Measurements from ENCODE around the gene SAMHD1.
"Not testable (repeated sequence)": the region's sequence is repeated elsewhere in the genome, so short reads cannot be mapped to it uniquely, and the experiment has no call there.

SAMHD1 gene

DNA sequence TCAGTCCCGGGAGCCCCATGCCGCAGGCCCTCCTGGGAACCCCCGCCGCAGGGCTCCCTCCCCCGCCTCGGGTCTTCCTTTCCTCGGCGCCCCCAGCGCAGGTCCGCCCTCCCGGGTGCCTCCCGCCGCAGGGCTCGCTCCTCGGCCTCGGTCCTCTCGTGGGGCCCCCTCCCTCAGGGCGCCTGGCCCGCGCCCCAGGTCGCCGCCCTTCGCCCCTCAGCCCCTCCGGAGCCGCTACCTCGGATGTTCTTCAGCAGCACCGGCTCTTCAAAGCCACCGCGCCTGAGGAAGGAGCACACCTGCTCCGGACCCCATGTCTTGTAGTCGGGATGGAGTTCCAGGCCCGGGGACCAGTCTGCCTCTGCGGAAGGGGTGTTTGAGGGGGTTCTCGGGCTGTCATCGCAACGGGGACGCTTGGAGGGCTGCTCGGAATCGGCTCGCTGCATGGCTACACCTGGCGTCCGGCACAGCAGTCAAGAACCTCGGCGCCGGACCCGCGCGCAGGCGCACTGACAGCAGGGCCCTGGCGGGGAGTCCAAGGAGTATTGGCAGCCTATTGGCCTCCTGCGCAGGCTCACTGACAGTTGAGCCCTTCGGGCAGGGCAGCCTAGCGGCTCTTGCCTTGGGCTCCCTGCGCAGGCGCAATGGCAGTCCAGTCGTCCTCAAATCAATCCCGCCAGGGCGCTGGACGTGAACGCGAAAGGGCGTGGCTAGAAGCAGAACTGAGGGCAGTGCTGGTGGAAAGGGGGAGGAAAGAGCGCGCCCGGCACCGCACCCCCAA is at the start of gene SAMHD1:
SAMHD1 (minus strand) TSS at position 511 of the 781 bp plus-strand sequence; CDS start at position 446, 65 bp downstream.
- peak; percentile 97 for DNase-seq (ENCODE audit: low spot score)

DNA sequence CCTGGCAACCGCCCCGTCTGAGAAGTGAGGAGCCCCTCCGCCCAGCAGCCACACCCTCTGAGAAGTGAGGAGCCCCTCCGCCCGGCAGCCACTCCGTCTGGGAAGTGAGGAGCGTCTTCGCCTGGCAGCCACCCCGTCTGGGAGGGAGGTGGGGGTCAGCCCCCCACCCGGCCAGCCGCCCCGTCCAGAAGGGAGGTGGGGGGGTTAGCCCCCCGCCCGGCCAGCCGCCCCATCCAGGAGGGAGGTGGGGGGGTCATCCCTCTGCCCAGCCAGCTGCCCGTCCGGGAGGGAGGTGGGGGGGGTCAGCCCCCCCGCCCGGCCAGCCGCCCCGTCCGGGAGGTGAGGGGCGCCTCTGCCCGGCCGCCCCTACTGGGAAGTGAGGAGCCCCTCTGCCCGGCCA is 48.7 kb upstream of the SAMHD1 start:
- DNase-seq (ENCODE audit: low spot score), result not testable (repeated sequence)

DNA sequence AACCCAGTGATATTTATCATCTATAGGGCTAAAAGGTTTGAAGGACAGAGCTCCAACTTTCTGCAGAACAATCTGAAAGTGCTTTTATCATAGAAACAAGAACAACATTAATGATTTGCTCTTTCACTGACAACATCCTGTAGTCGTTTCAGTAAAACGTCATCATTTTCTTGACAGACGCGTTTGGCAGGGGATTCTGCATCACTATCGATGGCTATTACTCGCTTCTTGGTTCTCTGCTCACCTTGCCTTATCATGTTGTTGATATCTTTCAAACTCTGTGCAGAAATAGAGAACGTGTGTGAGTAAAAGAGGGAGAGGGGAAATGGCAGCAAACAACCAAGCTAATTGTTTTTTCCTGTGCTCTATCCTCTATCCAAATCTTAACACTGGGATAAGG is 47.1 kb upstream of the SAMHD1 start:
- no peak for DNase-seq (ENCODE audit: low spot score)

DNA sequence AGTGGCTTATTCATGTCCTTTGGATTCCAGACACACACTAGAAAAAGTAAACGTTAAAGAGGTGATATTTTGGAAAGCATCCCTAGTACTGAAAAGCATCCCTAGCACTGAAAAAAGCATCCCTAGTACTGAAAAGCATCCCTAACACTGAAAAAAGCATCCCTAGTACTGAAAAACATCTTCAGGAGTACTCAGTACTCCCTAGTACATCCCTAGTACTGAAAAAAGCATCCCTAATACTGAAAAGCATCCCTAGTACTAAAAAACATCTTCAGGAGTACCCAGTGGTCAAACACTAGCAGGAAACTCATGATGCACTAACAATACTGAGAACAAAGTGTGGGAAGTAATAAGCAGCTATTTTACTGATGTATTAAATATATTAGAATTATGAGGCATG is 45.6 kb upstream of the SAMHD1 start:
- DNase-seq (ENCODE audit: low spot score), result no peak

DNA sequence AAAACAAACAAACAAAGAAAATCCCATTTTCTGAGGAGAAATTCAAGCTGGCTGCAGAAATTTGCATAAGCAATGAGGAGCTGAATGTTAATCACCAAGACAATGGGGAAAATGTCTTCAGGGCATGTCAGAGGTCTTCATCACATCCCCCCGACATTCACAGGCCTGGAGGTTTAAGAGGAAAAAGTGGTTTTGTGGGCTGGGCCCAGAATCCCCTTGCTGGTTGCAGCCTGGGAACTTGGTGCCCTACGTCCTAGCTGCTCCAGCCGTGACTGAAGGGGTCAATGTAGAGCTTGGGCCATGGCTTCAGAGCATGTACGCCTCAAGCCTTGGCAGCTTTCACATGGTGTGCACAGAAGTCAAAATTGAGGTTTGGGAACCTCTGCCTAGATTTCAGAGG is 42.7 kb upstream of the SAMHD1 start:
- DNase-seq (ENCODE audit: low spot score), result not testable (repeated sequence)

DNA sequence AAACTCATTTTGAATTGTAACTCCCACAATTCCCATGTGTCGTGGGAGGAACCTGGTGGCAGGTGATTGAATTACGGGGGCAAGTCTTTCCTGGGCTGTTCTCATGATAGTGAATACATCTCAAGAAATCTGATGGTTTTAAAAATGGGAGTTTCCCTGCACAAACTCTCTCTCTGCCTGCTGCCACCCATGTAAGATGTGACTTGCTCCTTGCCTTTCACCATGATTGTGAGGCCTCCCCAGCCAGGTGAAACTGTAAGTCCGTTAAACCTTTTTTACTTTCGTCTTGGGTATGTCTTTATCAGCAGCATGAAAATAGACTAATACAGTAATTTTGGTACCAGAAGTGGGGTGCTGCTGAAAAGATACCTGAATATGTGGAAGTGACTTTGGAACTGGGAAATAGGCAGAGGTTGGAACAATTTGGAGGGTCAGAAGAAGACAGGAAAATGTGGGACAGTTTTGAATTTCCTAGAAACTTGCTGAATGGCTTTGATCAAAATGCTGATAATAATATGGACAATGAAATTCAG is 41.4 kb upstream of the SAMHD1 start:
- DNase-seq (ENCODE audit: low spot score), result no peak

DNA sequence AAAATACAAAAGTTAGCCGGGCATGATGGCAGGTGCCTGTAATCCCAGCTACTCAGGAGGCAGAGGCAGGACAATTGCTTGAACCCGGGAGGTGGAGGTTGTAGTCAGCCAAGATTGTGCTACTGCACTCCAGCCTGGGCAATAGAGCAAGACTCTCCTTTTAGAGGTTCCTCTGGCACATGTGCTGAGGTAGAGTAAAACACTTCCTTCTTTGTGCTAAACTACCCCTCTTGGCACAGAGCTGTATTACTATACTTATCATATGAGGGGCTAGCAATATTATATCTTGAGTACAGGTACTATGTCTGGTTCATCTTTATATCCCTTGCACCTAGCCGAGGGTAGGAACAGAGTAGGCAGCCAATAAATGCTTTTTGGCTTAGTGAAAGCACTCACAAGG is 40.2 kb upstream of the SAMHD1 start:
- DNase-seq (ENCODE audit: low spot score), result no peak

DNA sequence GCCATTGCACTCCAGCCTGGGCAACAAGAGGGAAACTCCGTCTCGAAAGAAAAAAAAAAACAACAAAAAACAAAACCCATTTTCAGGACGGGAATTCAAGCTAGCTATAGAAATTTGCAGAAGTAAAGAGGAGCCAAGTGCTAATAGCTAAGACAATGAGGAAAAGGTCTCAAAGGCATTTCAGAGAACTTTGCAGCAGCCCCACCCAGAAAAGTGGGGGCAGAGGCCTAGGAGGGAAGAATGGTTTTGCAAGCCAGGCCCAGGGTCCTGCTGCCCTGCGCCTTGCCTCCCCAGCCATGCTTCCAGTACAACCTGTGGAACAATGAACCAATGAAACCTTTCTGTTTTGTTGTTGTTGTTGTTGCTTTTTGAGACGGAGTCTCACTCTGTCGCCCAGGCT is 38.3 kb upstream of the SAMHD1 start:
- no peak for DNase-seq (ENCODE audit: low spot score)

DNA sequence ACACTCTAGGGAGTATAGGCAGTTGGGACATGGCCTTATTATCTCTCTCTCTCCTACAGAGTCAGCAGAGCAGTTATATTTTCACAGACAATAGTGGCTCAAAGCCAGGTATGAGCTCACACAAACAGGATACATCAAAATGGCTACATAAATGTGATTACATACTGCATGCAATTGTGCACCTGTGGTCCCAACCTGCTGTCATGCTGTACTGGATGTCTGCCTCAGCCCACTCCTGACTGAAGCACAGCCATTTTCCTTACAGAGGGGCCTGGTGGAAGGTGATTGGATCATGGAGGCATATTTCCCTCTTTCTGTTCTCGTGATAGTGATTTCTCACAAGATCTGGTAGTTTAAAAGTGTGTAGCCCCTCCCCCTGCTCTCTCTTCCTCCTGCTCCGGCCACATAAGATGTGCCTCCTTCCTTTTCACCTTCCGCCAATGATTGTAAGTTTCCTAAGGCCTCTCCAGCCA is 37.0 kb upstream of the SAMHD1 start:
- DNase-seq (ENCODE audit: low spot score), result no peak

DNA sequence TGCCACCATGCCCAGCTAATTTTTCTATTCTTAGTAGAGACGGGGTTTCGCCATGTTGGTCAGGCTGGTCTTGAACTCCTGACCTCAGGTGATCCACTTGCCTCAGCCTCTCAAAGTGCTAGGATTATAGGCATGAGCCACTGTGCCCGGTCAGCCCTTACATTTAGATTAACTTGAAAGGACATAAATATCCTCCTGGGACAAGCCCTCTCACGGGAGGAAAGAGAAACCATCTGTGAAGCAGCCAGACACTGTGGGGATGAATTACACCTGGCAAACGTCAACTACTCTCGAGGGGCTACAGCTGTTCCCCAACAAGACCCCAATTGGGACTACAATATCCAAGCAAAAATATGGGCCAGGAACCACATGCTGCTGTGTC is 32.7 kb upstream of the SAMHD1 start:
- DNase-seq (ENCODE audit: low spot score), result no peak

DNA sequence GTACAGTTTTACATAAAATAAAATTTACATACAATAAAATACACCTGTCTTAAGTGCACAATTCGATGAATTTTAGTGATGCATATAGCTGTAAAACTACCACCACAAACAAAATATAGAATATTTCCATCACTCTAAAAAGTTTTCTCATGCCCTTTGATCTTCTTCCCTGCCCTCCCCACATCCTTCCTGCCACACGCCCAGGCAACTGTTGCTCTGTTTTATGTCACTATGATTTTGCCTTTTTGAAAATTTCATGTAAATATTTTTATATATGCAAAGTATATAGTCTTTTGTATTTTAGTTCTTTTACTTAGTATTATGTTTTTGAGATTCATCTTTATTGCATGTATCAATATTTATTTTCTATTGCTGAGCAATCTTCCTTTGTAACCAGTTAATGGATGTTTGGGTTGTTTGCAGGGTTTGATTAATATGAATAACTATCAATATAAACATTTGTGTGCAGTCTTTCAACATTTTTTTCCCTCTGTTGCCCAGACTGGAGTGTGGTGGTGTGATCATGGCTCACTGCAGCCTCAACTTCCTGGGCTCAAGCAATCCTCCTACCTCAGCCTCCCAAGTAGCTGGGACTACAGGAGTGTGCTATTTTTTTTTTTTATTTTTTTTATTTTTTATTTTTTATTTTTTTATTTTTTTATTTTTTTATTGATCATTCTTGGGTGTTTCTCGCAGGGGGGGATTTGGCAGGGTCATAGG is 23.8 kb upstream of the SAMHD1 start:
- no peak for DNase-seq (ENCODE audit: low spot score)

DNA sequence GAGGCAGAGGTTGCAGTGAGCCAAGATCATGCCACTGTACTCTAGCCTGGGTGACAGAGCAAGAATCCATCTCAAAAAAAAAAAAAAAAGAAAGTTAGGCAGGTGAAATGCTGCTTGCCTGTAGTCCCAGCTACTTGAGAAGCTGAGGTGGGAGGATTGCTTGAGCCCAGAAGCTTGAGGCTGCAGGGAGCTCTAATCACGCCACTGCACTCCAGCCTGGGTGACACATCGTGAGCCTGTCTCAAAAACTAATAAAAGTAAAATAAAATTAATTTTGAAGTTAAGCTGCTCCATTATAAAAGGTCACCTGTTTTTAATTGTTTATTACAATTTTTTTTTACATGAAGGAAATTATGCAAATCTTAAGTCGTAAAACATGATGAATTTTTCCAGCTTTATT is 23.2 kb upstream of the SAMHD1 start:
- DNase-seq (ENCODE audit: low spot score), result no peak

DNA sequence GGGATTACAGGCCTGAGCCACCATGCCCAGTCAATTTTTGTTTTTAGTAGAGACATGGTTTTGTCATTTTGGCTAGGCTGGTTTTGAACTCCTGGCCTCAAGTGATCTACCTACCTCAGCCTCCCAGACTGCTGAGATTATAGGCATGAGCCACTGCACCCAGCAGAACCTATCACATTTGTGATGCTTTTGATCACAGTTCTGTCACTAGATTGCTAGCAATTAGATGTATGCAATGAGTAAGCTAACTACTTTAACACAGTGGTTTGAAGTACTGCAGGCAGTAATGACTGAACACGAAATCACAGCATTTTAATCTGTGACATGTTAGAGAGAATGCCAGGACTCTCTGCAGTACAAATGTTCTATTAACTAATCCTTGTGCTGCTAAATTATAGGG is 19.6 kb upstream of the SAMHD1 start:
- no peak for DNase-seq (ENCODE audit: low spot score)

DNA sequence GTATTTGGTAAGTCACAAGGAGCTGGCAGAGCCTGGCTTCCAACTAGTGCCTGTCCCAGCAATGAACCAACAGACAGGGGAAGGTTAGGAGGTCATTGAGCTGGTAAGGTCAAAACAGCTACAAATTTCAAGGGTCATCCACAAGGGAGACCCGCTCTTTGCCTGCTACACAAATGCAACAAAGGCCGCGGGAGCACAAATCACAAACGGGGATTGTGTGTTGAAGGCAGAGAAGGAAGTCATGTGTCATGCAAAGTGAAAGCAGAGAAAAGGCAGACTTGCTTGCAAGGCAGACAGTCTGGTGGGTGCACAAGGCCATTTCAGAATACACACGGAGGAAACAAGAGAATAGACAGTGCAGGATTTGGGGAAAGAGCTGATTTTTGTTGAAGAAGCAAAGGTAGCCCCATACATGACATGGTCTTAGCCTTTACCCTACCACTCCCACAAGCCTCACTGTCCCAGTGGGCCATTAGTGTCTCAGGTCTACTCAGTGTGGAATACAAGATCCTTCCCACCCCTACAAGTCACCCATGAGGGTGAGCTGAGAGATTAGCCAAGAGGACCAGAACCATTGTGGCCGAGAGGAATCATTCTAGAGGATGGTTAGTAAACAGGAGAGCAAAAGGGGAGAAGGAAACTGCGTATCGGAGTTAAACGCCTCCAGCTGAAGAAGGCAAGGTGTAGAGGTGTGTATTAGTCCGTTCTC is 18.1 kb upstream of the SAMHD1 start:
- no peak for DNase-seq (ENCODE audit: low spot score)

DNA sequence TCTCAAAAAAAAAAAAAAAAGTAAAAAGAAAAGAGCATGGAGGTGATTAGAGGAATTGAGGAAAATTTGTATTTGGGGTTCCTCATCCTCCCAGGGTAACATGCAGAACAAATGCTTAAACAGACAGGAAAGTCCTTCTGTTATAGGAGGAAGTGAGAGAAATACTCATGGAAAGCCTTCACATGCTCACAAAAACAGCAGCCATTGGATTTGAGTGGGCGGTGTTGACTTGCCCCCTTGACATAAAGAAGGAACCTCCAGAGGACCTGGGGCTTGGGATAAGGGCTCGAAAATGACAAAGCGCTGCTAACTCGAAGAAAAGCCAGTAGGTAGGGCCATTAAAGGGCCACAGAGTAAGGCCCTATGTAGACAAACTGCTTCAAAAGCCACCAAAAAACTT is 17.5 kb upstream of the SAMHD1 start:
- DNase-seq (ENCODE audit: low spot score), result no peak

DNA sequence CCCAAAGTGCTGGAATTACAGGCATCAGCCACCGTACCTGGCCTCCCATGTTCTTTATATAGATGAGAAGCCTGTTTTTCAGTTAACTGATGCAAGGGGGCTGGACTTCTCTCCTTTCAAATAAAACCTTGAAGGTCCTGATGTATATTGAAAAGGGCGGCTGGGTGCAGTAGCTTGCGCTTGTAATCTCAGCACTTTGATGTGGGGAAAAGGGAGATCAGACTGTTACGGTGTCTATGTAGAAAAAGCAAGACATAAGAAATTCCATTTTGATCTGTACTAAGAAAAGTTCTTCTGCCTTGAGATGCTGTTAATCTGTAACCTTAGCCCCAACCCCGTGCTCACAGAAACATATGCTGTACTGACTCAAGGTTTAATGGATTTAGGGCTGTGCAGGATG is 16.1 kb upstream of the SAMHD1 start:
- DNase-seq (ENCODE audit: low spot score), result no peak

DNA sequence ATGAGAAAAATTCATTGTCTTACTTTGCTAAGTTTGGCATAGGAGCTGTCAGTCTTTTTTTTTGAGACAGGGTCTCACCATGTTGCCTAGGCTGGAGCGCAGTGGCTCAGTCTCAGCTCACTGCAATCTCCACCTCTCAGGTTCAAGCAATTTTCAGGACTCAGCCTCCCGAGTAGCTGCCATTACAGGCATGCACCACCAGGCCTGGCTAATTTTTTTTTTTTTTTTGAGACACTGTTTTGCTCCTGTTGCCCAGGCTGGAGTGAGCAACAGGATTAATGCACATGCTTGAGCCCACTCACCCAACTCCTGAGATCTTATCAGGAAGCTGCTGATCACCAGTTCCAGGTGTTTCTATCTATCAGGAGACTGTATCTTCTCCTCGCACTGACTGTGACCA is 15.5 kb upstream of the SAMHD1 start:
- DNase-seq (ENCODE audit: low spot score), result not testable (repeated sequence)

DNA sequence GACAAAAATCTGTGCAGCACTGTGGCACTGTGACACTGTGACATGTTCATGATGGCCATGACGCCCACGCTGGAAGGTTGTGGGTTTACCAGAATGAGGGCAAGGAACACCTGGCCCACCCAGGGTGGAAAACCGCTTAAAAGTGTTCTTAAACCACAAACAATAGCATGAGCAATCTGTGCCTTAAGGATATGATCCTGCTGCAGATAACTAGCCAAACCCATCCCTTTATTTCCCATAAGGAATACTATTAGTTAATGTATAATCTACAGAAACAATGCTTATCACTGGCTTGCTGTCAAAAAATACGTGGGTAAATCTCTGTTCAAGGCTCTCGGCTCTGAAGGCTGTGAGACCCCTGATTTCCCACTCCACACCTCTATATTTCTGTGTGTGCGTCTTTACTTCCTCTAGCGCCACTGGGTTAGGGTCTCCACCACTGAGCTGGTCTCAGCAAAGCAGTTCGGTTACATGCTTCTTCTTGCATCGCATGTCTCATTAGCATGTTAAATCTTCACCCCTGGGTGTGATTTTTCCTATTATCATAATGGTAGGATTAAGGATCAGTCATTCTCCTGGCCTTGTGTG is 10.9 kb upstream of the SAMHD1 start:
- not testable (repeated sequence) for DNase-seq (ENCODE audit: low spot score)

DNA sequence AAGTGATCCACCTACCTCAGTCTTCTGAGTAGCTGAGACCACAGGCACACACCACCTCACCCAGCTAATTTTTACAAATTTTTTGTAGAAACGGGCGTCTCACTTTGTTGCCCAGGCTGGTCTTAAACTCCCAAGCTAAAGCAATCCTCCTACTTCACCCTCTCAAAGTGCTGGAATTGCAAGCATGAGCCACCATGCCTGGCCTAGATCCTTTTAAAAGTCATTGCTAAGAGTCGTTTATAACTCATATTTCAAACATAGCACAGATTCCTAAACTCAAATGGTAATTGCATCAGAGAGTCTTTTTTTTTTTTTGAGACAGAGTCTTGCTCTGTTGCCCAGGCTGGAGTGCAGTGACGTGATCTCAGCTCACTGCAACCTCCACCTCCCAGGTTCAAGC is 7.7 kb upstream of the SAMHD1 start:
- no peak for DNase-seq (ENCODE audit: low spot score)

DNA sequence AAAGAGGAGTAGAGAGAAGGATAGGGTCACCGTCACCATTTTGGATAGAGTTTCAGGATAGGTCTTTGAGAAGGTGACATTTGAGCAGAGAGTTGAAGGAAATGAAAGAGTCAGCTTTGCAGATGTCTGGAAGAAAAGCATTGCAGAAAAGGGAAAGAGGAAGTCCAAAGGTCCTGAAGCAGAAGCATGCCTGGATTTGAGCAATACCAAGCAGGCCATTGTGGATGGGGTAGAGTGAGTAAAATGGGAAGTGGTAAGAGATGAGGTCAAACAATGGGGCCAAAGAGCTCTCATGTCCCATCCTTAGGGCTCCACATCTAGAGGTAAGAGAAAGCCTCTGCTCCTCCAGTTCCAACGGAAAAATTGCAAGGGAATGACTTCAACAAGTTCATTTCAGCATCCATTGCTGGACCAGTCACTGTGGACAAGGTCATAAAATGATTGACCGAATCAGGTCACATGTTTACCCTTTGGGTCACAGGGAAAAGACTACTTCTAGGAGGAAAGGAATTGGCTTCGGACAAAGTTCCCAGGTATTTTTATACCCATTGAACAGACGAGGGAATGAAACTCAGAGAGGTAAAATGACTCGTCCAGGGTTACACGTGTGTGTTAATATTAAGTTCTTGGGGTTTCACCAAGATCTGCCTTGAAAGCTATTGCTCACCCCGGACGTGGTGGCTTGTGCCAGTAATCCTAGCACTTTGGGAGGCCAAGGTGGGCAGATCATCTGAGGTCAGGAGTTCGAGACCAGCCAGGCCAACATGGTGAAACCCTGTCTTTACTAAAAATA is 6.6 kb upstream of the SAMHD1 start:
- DNase-seq (ENCODE audit: low spot score), result no peak

DNA sequence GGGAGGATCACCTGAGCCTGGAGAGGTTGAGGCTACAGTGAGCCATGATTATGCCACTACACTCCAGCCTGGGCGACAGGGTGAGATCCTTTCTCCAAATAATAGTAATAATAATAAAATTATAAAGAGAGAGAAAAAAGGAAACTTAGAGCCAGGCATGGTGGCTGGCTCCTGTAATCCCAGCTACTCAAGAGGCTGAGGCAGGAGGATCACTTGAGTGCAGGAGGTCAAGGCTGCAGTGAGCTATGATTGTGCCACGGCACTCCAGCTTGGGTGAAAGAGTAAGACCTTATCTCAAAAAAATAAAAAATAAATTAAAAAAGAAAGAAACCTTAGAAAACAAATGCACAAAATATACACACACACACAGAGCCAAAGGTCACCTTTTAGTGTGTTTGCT is 5.2 kb upstream of the SAMHD1 start:
- DNase-seq (ENCODE audit: low spot score), result no peak
